IMR-90 (cell line): ENCODE data around the gene PALMD.

Experiments used
- POLR2A ChIP-seq: IDR thresholded peaks from 2 replicates; pipeline ENCODE4 v1.6.1; 2012; ENCODE audit warnings: mild to moderate bottlenecking, low read depth, low read length
- RAD21 ChIP-seq: IDR thresholded peaks from 2 replicates; pipeline ENCODE4 v1.6.1; 2012; ENCODE audit warnings: low read length, improper control_type of control experiment
- TF ChIP-seq, protein P1 (sequence below): conservative IDR thresholded peaks from 2 replicates; pipeline ENCODE4 v1.5.1; 2012; ENCODE audit warnings: mild to moderate bottlenecking, low read depth, low read length, improper control_type of control experiment

DNA sequence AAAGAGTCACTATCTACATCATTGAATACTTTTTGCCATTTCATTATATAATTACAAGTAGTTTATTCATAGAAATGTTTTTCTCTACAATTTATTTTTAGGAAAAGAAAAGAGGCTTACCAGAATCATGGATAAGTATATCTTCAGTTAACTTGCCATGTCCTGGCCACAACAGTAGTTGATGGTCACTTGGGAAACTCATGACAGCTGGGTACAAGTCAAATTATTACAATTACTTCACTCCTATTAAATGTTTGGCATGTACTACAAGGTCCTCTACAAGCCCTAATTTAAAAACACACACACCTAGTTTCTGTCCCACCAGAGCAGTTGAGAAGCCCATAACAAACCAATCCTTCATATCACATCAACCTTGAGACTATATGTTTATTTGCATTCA, 29.4 kb downstream of the PALMD start:
- TF ChIP-seq, protein P1, sequence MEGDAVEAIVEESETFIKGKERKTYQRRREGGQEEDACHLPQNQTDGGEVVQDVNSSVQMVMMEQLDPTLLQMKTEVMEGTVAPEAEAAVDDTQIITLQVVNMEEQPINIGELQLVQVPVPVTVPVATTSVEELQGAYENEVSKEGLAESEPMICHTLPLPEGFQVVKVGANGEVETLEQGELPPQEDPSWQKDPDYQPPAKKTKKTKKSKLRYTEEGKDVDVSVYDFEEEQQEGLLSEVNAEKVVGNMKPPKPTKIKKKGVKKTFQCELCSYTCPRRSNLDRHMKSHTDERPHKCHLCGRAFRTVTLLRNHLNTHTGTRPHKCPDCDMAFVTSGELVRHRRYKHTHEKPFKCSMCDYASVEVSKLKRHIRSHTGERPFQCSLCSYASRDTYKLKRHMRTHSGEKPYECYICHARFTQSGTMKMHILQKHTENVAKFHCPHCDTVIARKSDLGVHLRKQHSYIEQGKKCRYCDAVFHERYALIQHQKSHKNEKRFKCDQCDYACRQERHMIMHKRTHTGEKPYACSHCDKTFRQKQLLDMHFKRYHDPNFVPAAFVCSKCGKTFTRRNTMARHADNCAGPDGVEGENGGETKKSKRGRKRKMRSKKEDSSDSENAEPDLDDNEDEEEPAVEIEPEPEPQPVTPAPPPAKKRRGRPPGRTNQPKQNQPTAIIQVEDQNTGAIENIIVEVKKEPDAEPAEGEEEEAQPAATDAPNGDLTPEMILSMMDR, result no peak
- TF ChIP-seq RAD21 (no peak), POLR2A (no peak)
